DND-41 (cell line): ENCODE data around the gene GNAT1.

Experiments
- ATAC-seq: fragments of 200-7000 bp; cut with Tn5 transposase; 3 replicates; pipeline ENCODE4 v1.9.1; 2021; ENCODE audit warnings: low read depth; ENCODE audit not compliant: insufficient read depth
- DNase-seq: peaks from one replicate; pipeline ENCODE4 v3.0.0-alpha.2; 2020
- H2AFZ ChIP-seq: 2 replicates; pipeline ENCODE4 v1.6.0; 2012; ENCODE audit warnings: low read depth, low read length
- H3K27ac ChIP-seq: 2 replicates; pipeline ENCODE4 v1.5.1; 2012; ENCODE audit warnings: low read length, inconsistent platforms
- H3K27me3 ChIP-seq: fragments of 200-600 bp; sonication (generic); 2 replicates; pipeline ENCODE4 v1.6.0; 2012; ENCODE audit warnings: low read length, mild to moderate bottlenecking, inconsistent platforms; ENCODE audit not compliant: insufficient read depth, poor library complexity
- H3K36me3 ChIP-seq: 2 replicates; pipeline ENCODE4 v1.5.1; 2012; ENCODE audit warnings: low read length, inconsistent platforms; ENCODE audit not compliant: insufficient read depth
- H3K4me1 ChIP-seq: 2 replicates; pipeline ENCODE4 v1.5.1; 2012; ENCODE audit warnings: mild to moderate bottlenecking, low read length; ENCODE audit not compliant: insufficient read depth
- H3K4me2 ChIP-seq: 2 replicates; pipeline ENCODE4 v1.6.0; 2012; ENCODE audit warnings: mild to moderate bottlenecking, moderate library complexity, low read length, inconsistent platforms; ENCODE audit not compliant: insufficient read depth
- H3K4me3 ChIP-seq, 2 experiments: fragments of 200-600 bp in 1 of 2; shearing (Covaris generic) in 1 of 2; 2 replicates each; pipeline ENCODE4 v1.5.1; 2012 to 2016; ENCODE audit warnings: inconsistent platforms in 2 of 2, low read length in 2 of 2, mild to moderate bottlenecking in 2 of 2, low read depth in 1 of 2, moderate library complexity in 1 of 2
- H3K79me2 ChIP-seq: 2 replicates; pipeline ENCODE4 v1.6.0; 2012; ENCODE audit warnings: low read length, inconsistent platforms; ENCODE audit not compliant: insufficient read depth
- H3K9ac ChIP-seq: 2 replicates; pipeline ENCODE4 v1.6.0; 2012; ENCODE audit warnings: low read depth, mild to moderate bottlenecking, inconsistent platforms, low read length, moderate library complexity
- H3K9me3 ChIP-seq: 2 replicates; pipeline ENCODE4 v1.5.1; 2012; ENCODE audit warnings: low read length, moderate library complexity, mild to moderate bottlenecking, inconsistent platforms; ENCODE audit not compliant: insufficient read depth, severe bottlenecking
- H4K20me1 ChIP-seq: 2 replicates; pipeline ENCODE4 v1.6.0; 2012; ENCODE audit warnings: low read length; ENCODE audit not compliant: insufficient read depth
- EZH2 ChIP-seq: IDR thresholded peaks from 3 replicates; pipeline ENCODE4 v1.6.1; 2012; ENCODE audit warnings: borderline replicate concordance, low read depth, mild to moderate bottlenecking, moderate library complexity, low read length, inconsistent platforms; ENCODE audit not compliant: severe bottlenecking
- TF ChIP-seq, protein P1 (sequence below): IDR thresholded peaks from 2 replicates; pipeline ENCODE4 v1.5.1; 2012; ENCODE audit warnings: borderline replicate concordance, low read length, moderate library complexity, mild to moderate bottlenecking; ENCODE audit not compliant: poor library complexity, severe bottlenecking; ENCODE audit errors: extremely low read depth

GNAT1 gene

GRCh38 chr3:50212971-50213370 is 21.6 kb downstream of the GNAT1 start:
- H3K36me3 ChIP-seq: no peaks in the 10 kb centered on the region
- no peak overlapping the region for H3K4me2 ChIP-seq
- no peaks in the 10 kb centered on the region for H3K4me1 ChIP-seq
- H3K79me2 ChIP-seq: no peaks in the 10 kb centered on the region
- H2AFZ ChIP-seq: no peak overlapping the region
- H3K9ac ChIP-seq: no peak overlapping the region
- peaks cover 4% of the 10 kb centered on the region; the same call in 1 of the 2 replicates for H4K20me1 ChIP-seq
- no peak for DNase-seq
- no peak for ATAC-seq
- no peak overlapping the region for H3K27ac ChIP-seq
- no peaks in the 10 kb centered on the region for H3K27me3 ChIP-seq
- H3K9me3 ChIP-seq: no peaks in the 10 kb centered on the region
- H3K4me3 ChIP-seq: no peak overlapping the region
- TF ChIP-seq, protein P1, sequence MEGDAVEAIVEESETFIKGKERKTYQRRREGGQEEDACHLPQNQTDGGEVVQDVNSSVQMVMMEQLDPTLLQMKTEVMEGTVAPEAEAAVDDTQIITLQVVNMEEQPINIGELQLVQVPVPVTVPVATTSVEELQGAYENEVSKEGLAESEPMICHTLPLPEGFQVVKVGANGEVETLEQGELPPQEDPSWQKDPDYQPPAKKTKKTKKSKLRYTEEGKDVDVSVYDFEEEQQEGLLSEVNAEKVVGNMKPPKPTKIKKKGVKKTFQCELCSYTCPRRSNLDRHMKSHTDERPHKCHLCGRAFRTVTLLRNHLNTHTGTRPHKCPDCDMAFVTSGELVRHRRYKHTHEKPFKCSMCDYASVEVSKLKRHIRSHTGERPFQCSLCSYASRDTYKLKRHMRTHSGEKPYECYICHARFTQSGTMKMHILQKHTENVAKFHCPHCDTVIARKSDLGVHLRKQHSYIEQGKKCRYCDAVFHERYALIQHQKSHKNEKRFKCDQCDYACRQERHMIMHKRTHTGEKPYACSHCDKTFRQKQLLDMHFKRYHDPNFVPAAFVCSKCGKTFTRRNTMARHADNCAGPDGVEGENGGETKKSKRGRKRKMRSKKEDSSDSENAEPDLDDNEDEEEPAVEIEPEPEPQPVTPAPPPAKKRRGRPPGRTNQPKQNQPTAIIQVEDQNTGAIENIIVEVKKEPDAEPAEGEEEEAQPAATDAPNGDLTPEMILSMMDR: no peak
- no peak for TF ChIP-seq EZH2

- H3K36me3 ChIP-seq: no peaks in the 10 kb centered on the region
- H3K27ac ChIP-seq: no peak overlapping the region
- H2AFZ ChIP-seq: no peak overlapping the region
- H3K79me2 ChIP-seq: no peaks in the 10 kb centered on the region
- H4K20me1 ChIP-seq: peaks cover 4% of the 10 kb centered on the region; the same call in 1 of the 2 replicates
- H3K4me1 ChIP-seq: no peaks in the 10 kb centered on the region
- no peak for DNase-seq
- TF ChIP-seq, protein P1: no peak
- no peak for TF ChIP-seq EZH2
- H3K4me3 ChIP-seq: no peak overlapping the region
- H3K9ac ChIP-seq: no peak overlapping the region
- no peak for ATAC-seq
- H3K27me3 ChIP-seq: no peaks in the 10 kb centered on the region
- no peaks in the 10 kb centered on the region for H3K9me3 ChIP-seq
- H3K4me2 ChIP-seq: no peak overlapping the region
These were observed 22.0 kb downstream of the GNAT1 start for GRCh38 chr3:50213373-50213772.

- no peak for DNase-seq
- Histone ChIP-seq H4K20me1 (0 out of 2 replicates have a peak, but pooled peaks cover 4% of the 10 kb centered on the region), H3K9me3 (no peaks in the 10 kb centered on the region), H2AFZ (no peak overlapping the region), H3K4me2 (no peak overlapping the region), H3K27me3 (no peaks in the 10 kb centered on the region), H3K4me1 (no peaks in the 10 kb centered on the region), H3K36me3 (no peaks in the 10 kb centered on the region), H3K79me2 (no peaks in the 10 kb centered on the region), H3K4me3 (no peak overlapping the region), H3K27ac (no peak overlapping the region), H3K9ac (no peak overlapping the region)
- no peak for ATAC-seq
- TF ChIP-seq, protein P1: no peak
- TF ChIP-seq EZH2: no peak
These were observed 23.4 kb downstream of the GNAT1 start for GRCh38 chr3:50214824-50215223.

- no peak overlapping the region for H3K27ac ChIP-seq
- no peak overlapping the region for H3K4me2 ChIP-seq
- H3K79me2 ChIP-seq: no peaks in the 10 kb centered on the region
- no peak for TF ChIP-seq EZH2
- TF ChIP-seq, protein P1: no peak
- no peaks in the 10 kb centered on the region for H3K9me3 ChIP-seq
- H2AFZ ChIP-seq: no peak overlapping the region
- H3K9ac ChIP-seq: no peak overlapping the region
- ATAC-seq (no peak), DNase-seq (no peak)
- H3K4me1 ChIP-seq: no peaks in the 10 kb centered on the region
- 0 out of 2 replicates have a peak, but pooled peaks cover 4% of the 10 kb centered on the region for H4K20me1 ChIP-seq
- no peaks in the 10 kb centered on the region for H3K36me3 ChIP-seq
- no peaks in the 10 kb centered on the region for H3K27me3 ChIP-seq
- H3K4me3 ChIP-seq: no peak overlapping the region
These were observed 24.1 kb downstream of the GNAT1 start for GRCh38 chr3:50215529-50215928.
